ENCODE data around the gene LMNTD2.

The LMNTD2 gene

GRCh38 chr11:557328-558132 lies 3.0 kb downstream of the LMNTD2 start:
- Histone ChIP-seq H4K20me1 (ENCODE audit: low read depth, low read length) (no peaks in the 10 kb centered on the region), H2AFZ (ENCODE audit: low read depth, low read length, severe bottlenecking) (no peak overlapping the region), H3K27ac (ENCODE audit: low read depth, low read length) (no peak overlapping the region), H3K79me2 (ENCODE audit: insufficient read depth, low read length) (no peaks in the 10 kb centered on the region; the same call in 1 of the 2 replicates), H3F3A (ENCODE audit: insufficient read depth) (0 out of 2 replicates have a peak, but pooled peaks cover 3% of the 10 kb centered on the region), H3K9me2 (replicated peaks; ENCODE audit: insufficient read depth, low read length) (no peaks in the 10 kb centered on the region), H3K4me2 (ENCODE audit: low read depth, low read length, poor library complexity, severe bottlenecking) (no peak overlapping the region), H3K9ac (ENCODE audit: low read length) (no peak overlapping the region), H3K4me3 (ENCODE audit: insufficient read depth, low read length, poor library complexity, severe bottlenecking) (no peak overlapping the region), H3K9me3 (ENCODE audit: insufficient read depth, low read length) (no peaks in the 10 kb centered on the region), H3K36me3 (ENCODE audit: low read length) (no peaks in the 10 kb centered on the region), H3K27me3 (ENCODE audit: low read length) (no peaks in the 10 kb centered on the region)
- no peak for TF ChIP-seq EZH2phosphoT487 (conservative IDR thresholded peaks at IDR 0.05; ENCODE audit: low read length)
- no peak for TF ChIP-seq CTCF (IDR thresholded peaks at IDR 0.05; ENCODE audit: insufficient read depth, low read length, poor library complexity, severe bottlenecking)

GRCh38 chr11:556662-557256 lies 3.8 kb downstream of the LMNTD2 start:
- no peak for TF ChIP-seq EZH2phosphoT487 (conservative IDR thresholded peaks at IDR 0.05; ENCODE audit: low read length)
- TF ChIP-seq CTCF (IDR thresholded peaks at IDR 0.05; ENCODE audit: insufficient read depth, low read length, poor library complexity, severe bottlenecking) = no peak
- H3K9me3 ChIP-seq (ENCODE audit: insufficient read depth, low read length) = no peaks in the 10 kb centered on the region
- H4K20me1 ChIP-seq (ENCODE audit: low read depth, low read length) = no peaks in the 10 kb centered on the region
- no peak overlapping the region for H3K4me3 ChIP-seq (ENCODE audit: insufficient read depth, low read length, poor library complexity, severe bottlenecking)
- H3K79me2 ChIP-seq (ENCODE audit: insufficient read depth, low read length) = no peaks in the 10 kb centered on the region; the same call in 1 of the 2 replicates
- H3F3A ChIP-seq (ENCODE audit: insufficient read depth) = 0 out of 2 replicates have a peak, but pooled peaks cover 3% of the 10 kb centered on the region
- H3K4me2 ChIP-seq (ENCODE audit: low read depth, low read length, poor library complexity, severe bottlenecking) = no peak overlapping the region
- H3K27ac ChIP-seq (ENCODE audit: low read depth, low read length) = no peak overlapping the region
- no peaks in the 10 kb centered on the region for H3K27me3 ChIP-seq (ENCODE audit: low read length)
- H3K9me2 ChIP-seq (replicated peaks; ENCODE audit: insufficient read depth, low read length) = no peaks in the 10 kb centered on the region
- no peak overlapping the region for H2AFZ ChIP-seq (ENCODE audit: low read depth, low read length, severe bottlenecking)
- no peak overlapping the region for H3K9ac ChIP-seq (ENCODE audit: low read length)
- no peaks in the 10 kb centered on the region for H3K36me3 ChIP-seq (ENCODE audit: low read length)

- H3K4me3 ChIP-seq (ENCODE audit: insufficient read depth, low read length, poor library complexity, severe bottlenecking) = no peak overlapping the region
- no peaks in the 10 kb centered on the region for H4K20me1 ChIP-seq (ENCODE audit: low read depth, low read length)
- H3K36me3 ChIP-seq (ENCODE audit: low read length) = no peaks in the 10 kb centered on the region
- no peaks in the 10 kb centered on the region for H3K27me3 ChIP-seq (ENCODE audit: low read length)
- H3F3A ChIP-seq (ENCODE audit: insufficient read depth) = 0 out of 2 replicates have a peak, but pooled peaks cover 3% of the 10 kb centered on the region
- no peak overlapping the region for H3K9ac ChIP-seq (ENCODE audit: low read length)
- no peaks in the 10 kb centered on the region for H3K9me2 ChIP-seq (replicated peaks; ENCODE audit: insufficient read depth, low read length)
- H3K27ac ChIP-seq (ENCODE audit: low read depth, low read length) = no peak overlapping the region
- no peaks in the 10 kb centered on the region for H3K9me3 ChIP-seq (ENCODE audit: insufficient read depth, low read length)
- TF ChIP-seq CTCF (IDR thresholded peaks at IDR 0.05; ENCODE audit: insufficient read depth, low read length, poor library complexity, severe bottlenecking) (no peak), EZH2phosphoT487 (conservative IDR thresholded peaks at IDR 0.05; ENCODE audit: low read length) (no peak)
- no peaks in the 10 kb centered on the region for H3K79me2 ChIP-seq (ENCODE audit: insufficient read depth, low read length)
- no peak overlapping the region for H2AFZ ChIP-seq (ENCODE audit: low read depth, low read length, severe bottlenecking)
- H3K4me2 ChIP-seq (ENCODE audit: low read depth, low read length, poor library complexity, severe bottlenecking) = no peak overlapping the region
Measured at GRCh38 chr11:555780-556661, 4.5 kb downstream of the LMNTD2 start.
